Esophagus squamous epithelium (tissue), 5 donors: ENCODE results near the gene ANKRD39. TPM values are rescaled to one million over a fixed set of nuclear protein-coding genes. Genes with fewer than 3 reads are reported as not detected.
A peak's percentile ranks its signal among the peaks of the same experiment; 100 is the strongest.

Experiments
- DNase-seq: peaks from one replicate; lab custom pipeline; 2025; lab: John Stamatoyannopoulos, UW
- H3K27ac ChIP-seq, 4 donors: fragments of 200-600 bp; sonication (generic); one replicate each; pipeline ENCODE4 v1.5.1; 2016 to 2019; ENCODE audit warnings: mild to moderate bottlenecking in 1 of 4
- H3K27me3 ChIP-seq, 4 donors: fragments of 200-600 bp; sonication (generic); 1 replicate in 3 of 4; 2 replicates in 1 of 4; pipeline versions ENCODE4 v1.5.1 to v1.6.0; 2017 to 2021; ENCODE audit warnings: antibody characterized with exemption in 1 of 4
- H3K36me3 ChIP-seq, 3 donors: fragments of 200-600 bp; sonication (generic); one replicate each; pipeline ENCODE4 v1.5.1; 2016 to 2019
- H3K4me1 ChIP-seq, 3 donors: fragments of 200-600 bp; sonication (generic); one replicate each; pipeline ENCODE4 v1.5.1; 2017 to 2019
- H3K4me3 ChIP-seq, 4 donors: fragments of 200-600 bp; sonication (generic); 1 replicate in 3 of 4; 2 replicates in 1 of 4; pipeline ENCODE4 v1.5.1; 2016 to 2019; ENCODE audit warnings: mild to moderate bottlenecking in 2 of 4, moderate library complexity in 1 of 4
- H3K9me3 ChIP-seq, 3 donors: fragments of 200-600 bp; sonication (generic); one replicate each; pipeline ENCODE4 v1.5.1; 2016 to 2019
- CTCF ChIP-seq, 6 experiments: fragments of 450-650 bp in 4 of 6; fragments of 200-600 bp in 2 of 6; sonication (generic) in 2 of 6; IDR thresholded peaks; one replicate each; pipeline ENCODE4 v1.5.1; 2016 to 2019; ENCODE audit warnings: antibody characterized with exemption in 6 of 6, mild to moderate bottlenecking in 4 of 6, moderate library complexity in 4 of 6
- POLR2A ChIP-seq, 4 donors: fragments of 450-650 bp; IDR thresholded peaks; one replicate each; pipeline ENCODE4 v1.6.1; 2017; ENCODE audit warnings: antibody characterized with exemption in 4 of 4, mild to moderate bottlenecking in 4 of 4, moderate library complexity in 3 of 4
- WGBS, 2 donors: methylation state at CpG; one replicate each; pipeline ENCODE4 v1.1.5; 2018; 5-methylcytosine and 5-hydroxymethylcytosine counted together
- intact Hi-C: fragments of 100-400 bp; cut with DNase I; formaldehyde crosslinking; loops from one replicate; pipeline ENCODE4 v1.15.0; 2022
- total RNA-seq, 4 donors: library from RNA; depleted of rRNA; stranded (reverse); fragments of >200 nt; gene quantifications; one replicate each; pipeline ENCODE4 v1.1.0, GENCODE V29; 2016
- donor health status: DM: yes; HTN: yes; CAD: no.

The ANKRD39 gene
- total RNA-seq, 4 donors from 2014 or later: 7.1 to 17.2 (median 14.0) TPM

GRCh38 chr2:96878796-96879544 lies 21.2 kb upstream of the ANKRD39 start:
- intact Hi-C loops: no loop called here
- H3K4me3 ChIP-seq: no peak overlapping the region
- WGBS, 2 donors: 73 to 87% methylated on average over 3 to 6 of the region's 22 CpGs
- H3K27me3 ChIP-seq: no peaks in the 10 kb centered on the region
- H3K36me3 ChIP-seq: no peaks in the 10 kb centered on the region
- DNase-seq: no peak
- H3K9me3 ChIP-seq: no peaks in the 10 kb centered on the region
- H3K27ac ChIP-seq: no peak overlapping the region
- TF ChIP-seq CTCF (IDR thresholded peaks at IDR 0.05) (no peak), POLR2A (IDR thresholded peaks at IDR 0.05) (no peak)
- H3K4me1 ChIP-seq: peaks cover 47 to 72% (median 58%) of the 10 kb centered on the region in 3 donors

- H3K36me3 ChIP-seq: no peaks in the 10 kb centered on the region
- intact Hi-C loops: no loop called here
- DNase-seq: no peak
- H3K9me3 ChIP-seq: no peaks in the 10 kb centered on the region
- peaks cover 42 to 72% (median 58%) of the 10 kb centered on the region in 3 donors for H3K4me1 ChIP-seq
- no peak overlapping the region for H3K27ac ChIP-seq
- 40 to 55% methylated on average over 2 of the region's 7 CpGs for WGBS, 2 donors
- H3K27me3 ChIP-seq: no peaks in the 10 kb centered on the region
- H3K4me3 ChIP-seq: no peak overlapping the region
- no peak for TF ChIP-seq POLR2A (IDR thresholded peaks at IDR 0.05)
- TF ChIP-seq CTCF (IDR thresholded peaks at IDR 0.05): no peak
Measured at GRCh38 chr2:96878171-96878570, 20.4 kb upstream of the ANKRD39 start.

GRCh38 chr2:96877631-96878092 lies 19.8 kb upstream of the ANKRD39 start:
- DNase-seq: no peak
- Histone ChIP-seq H3K4me1 (peaks cover 37 to 72% (median 58%) of the 10 kb centered on the region in 3 donors), H3K4me3 (no peak overlapping the region), H3K27me3 (no peaks in the 10 kb centered on the region), H3K36me3 (no peaks in the 10 kb centered on the region), H3K9me3 (no peaks in the 10 kb centered on the region), H3K27ac (no peak overlapping the region)
- WGBS, 2 donors: 52% methylated on average over 10 of the region's 15 CpGs; no CpG with 5 or more reads in 1 of the 2 donors
- TF ChIP-seq POLR2A (IDR thresholded peaks at IDR 0.05) (no peak), CTCF (IDR thresholded peaks at IDR 0.05) (no peak)
- intact Hi-C loops: no loop called here

GRCh38 chr2:96877042-96877451 lies 19.2 kb upstream of the ANKRD39 start:
- TF ChIP-seq CTCF (IDR thresholded peaks at IDR 0.05) (no peak), POLR2A (IDR thresholded peaks at IDR 0.05) (no peak)
- Histone ChIP-seq H3K4me3 (no peak overlapping the region), H3K27ac (no peak overlapping the region), H3K4me1 (peaks cover 31 to 72% (median 55%) of the 10 kb centered on the region in 3 donors), H3K36me3 (no peaks in the 10 kb centered on the region), H3K9me3 (no peaks in the 10 kb centered on the region), H3K27me3 (no peaks in the 10 kb centered on the region)
- 64 to 76% methylated on average over 5 of the region's 6 CpGs for WGBS, 2 donors
- DNase-seq: no peak
- intact Hi-C loops: no loop called here

- no peak for DNase-seq
- 63 to 71% methylated on average over 5 to 6 of the region's 16 CpGs for WGBS, 2 donors
- Histone ChIP-seq H3K27ac (peak overlapping the region in 1 of 4 donors; percentile 0), H3K9me3 (no peaks in the 10 kb centered on the region), H3K4me1 (peaks cover 27 to 72% (median 54%) of the 10 kb centered on the region in 3 donors), H3K36me3 (no peaks in the 10 kb centered on the region), H3K27me3 (no peaks in the 10 kb centered on the region), H3K4me3 (no peak overlapping the region)
- TF ChIP-seq POLR2A (IDR thresholded peaks at IDR 0.05) (no peak), CTCF (IDR thresholded peaks at IDR 0.05) (no peak)
- intact Hi-C loops: no loop called here
Measured at GRCh38 chr2:96876269-96877041, 18.6 kb upstream of the ANKRD39 start.
